ENCODE measurements around the gene SLC25A11. TPM values are rescaled to one million over a fixed set of nuclear protein-coding genes. Genes with fewer than 3 reads are reported as not detected.
A peak's percentile ranks its signal among the peaks of the same experiment; 100 is the strongest.

Gene SLC25A11
- total RNA-seq, 4 donors from 2014 or later = 28.7 to 58.9 (median 46.8) TPM

- ATAC-seq = no peak
- no peaks in the 10 kb centered on the region for H3K9me3 ChIP-seq
- peaks cover 0 to 83% (median 41%) of the 10 kb centered on the region in 3 donors for H3K4me1 ChIP-seq
- H3K36me3 ChIP-seq = peaks cover 0 to 51% of the 10 kb centered on the region in 2 donors
- H3K27me3 ChIP-seq = no peaks in the 10 kb centered on the region
- peak overlapping the region; percentile 10 to 98 (median 97) for H3K27ac ChIP-seq
- peak overlapping the region in 1 of 2 donors; percentile 100 for H3K4me3 ChIP-seq
- WGBS, 2 donors (ENCODE audit: low coverage in 1 of 2) = 22 to 37% methylated on average over 2 to 4 of the region's 4 CpGs
- TF ChIP-seq, protein P1, sequence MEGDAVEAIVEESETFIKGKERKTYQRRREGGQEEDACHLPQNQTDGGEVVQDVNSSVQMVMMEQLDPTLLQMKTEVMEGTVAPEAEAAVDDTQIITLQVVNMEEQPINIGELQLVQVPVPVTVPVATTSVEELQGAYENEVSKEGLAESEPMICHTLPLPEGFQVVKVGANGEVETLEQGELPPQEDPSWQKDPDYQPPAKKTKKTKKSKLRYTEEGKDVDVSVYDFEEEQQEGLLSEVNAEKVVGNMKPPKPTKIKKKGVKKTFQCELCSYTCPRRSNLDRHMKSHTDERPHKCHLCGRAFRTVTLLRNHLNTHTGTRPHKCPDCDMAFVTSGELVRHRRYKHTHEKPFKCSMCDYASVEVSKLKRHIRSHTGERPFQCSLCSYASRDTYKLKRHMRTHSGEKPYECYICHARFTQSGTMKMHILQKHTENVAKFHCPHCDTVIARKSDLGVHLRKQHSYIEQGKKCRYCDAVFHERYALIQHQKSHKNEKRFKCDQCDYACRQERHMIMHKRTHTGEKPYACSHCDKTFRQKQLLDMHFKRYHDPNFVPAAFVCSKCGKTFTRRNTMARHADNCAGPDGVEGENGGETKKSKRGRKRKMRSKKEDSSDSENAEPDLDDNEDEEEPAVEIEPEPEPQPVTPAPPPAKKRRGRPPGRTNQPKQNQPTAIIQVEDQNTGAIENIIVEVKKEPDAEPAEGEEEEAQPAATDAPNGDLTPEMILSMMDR (IDR thresholded peaks at IDR 0.05) = no peak
- TF ChIP-seq EP300 (IDR thresholded peaks at IDR 0.05) (no peak), POLR2AphosphoS5 (IDR thresholded peaks at IDR 0.05) (no peak), POLR2A (IDR thresholded peaks at IDR 0.05) (no peak)
Measured at GRCh38 chr17:4945944-4946280, 6.1 kb upstream of the SLC25A11 start.

GRCh38 chr17:4945176-4945943 lies 5.5 kb upstream of the SLC25A11 start:
- H3K27ac ChIP-seq = peak overlapping the region; percentile 63 to 98 (median 97)
- H3K36me3 ChIP-seq = peaks cover 0 to 51% of the 10 kb centered on the region in 2 donors
- peaks cover 0 to 82% (median 36%) of the 10 kb centered on the region in 3 donors for H3K4me1 ChIP-seq
- ATAC-seq = peak; percentile 37
- 9 to 33% methylated on average over 4 to 5 of the region's 7 CpGs for WGBS, 2 donors (ENCODE audit: low coverage in 1 of 2)
- TF ChIP-seq POLR2A (IDR thresholded peaks at IDR 0.05) (no peak), POLR2AphosphoS5 (IDR thresholded peaks at IDR 0.05) (peak; percentile 80)
- no peaks in the 10 kb centered on the region for H3K27me3 ChIP-seq
- H3K9me3 ChIP-seq = no peaks in the 10 kb centered on the region
- H3K4me3 ChIP-seq = peak overlapping the region in 1 of 2 donors; percentile 100

DNA sequence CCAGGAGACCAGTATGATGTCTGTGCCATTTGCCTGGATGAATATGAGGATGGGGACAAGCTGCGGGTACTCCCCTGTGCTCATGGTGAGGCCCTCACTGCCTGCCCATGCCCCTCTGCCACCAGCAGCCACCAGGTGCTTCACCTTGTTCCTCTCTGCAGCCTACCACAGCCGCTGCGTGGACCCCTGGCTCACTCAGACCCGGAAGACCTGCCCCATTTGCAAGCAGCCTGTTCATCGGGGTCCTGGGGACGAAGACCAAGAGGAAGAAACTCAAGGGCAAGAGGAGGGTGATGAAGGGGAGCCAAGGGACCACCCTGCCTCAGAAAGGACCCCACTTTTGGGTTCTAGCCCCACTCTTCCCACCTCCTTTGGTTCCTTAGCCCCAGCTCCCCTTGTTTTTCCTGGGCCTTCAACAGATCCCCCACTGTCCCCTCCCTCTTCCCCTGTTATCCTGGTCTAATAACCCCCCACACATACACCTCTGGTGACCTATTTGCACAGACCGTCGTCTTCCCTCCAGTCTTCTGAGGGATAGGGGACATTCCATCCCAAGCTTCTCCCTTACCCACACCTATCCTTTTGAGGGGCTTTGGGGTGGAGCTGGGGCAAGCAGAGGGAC lies 4.8 kb upstream of the SLC25A11 start:
- TF ChIP-seq POLR2AphosphoS5 (IDR thresholded peaks at IDR 0.05) = no peak
- no peak for TF ChIP-seq POLR2A (IDR thresholded peaks at IDR 0.05)
- TF ChIP-seq, protein P1 (IDR thresholded peaks at IDR 0.05) = no peak
- TF ChIP-seq EP300 (IDR thresholded peaks at IDR 0.05) = no peak
- no peak for ATAC-seq
- H3K9me3 ChIP-seq = no peaks in the 10 kb centered on the region
- no peaks in the 10 kb centered on the region for H3K27me3 ChIP-seq
- peak overlapping the region; percentile 63 to 98 (median 97) for H3K27ac ChIP-seq
- WGBS, 2 donors (ENCODE audit: low coverage in 1 of 2) = 18 to 43% methylated on average over 2 to 5 of the region's 8 CpGs
- peaks cover 0 to 51% of the 10 kb centered on the region in 2 donors for H3K36me3 ChIP-seq
- H3K4me1 ChIP-seq = peaks cover 0 to 75% (median 33%) of the 10 kb centered on the region in 3 donors
- H3K4me3 ChIP-seq = no peak overlapping the region

DNA sequence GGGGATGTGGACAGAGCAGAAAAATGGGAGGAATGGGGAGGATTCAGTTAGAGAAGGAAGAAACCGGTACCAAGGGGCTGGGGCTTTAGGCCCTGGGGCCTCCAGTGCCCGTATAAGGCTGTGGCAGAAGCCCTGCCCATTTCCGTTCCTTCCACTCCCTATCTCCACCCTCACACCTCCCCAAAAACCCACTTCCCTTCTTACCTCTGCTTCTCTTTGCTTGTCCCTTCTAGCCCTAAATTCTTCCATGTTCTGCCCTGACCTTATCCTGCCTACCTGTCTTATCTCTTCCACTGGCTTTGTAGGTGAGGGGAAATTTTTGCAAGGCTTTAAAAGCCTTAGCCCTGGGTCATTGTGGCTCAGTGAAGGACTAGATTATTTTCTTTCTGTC lies 4.3 kb upstream of the SLC25A11 start:
- Histone ChIP-seq H3K9me3 (no peaks in the 10 kb centered on the region), H3K27me3 (no peaks in the 10 kb centered on the region), H3K36me3 (peaks cover 0 to 51% of the 10 kb centered on the region in 2 donors), H3K4me1 (peaks cover 0 to 74% (median 35%) of the 10 kb centered on the region in 3 donors), H3K4me3 (no peak overlapping the region), H3K27ac (peak overlapping the region in 3 of 4 donors; percentile 96 to 98 (median 98))
- TF ChIP-seq POLR2A (IDR thresholded peaks at IDR 0.05) (no peak), EP300 (IDR thresholded peaks at IDR 0.05) (no peak), POLR2AphosphoS5 (IDR thresholded peaks at IDR 0.05) (no peak)
- TF ChIP-seq, protein P1 (IDR thresholded peaks at IDR 0.05) = no peak
- WGBS, 2 donors (ENCODE audit: low coverage in 1 of 2) = 24 to 31% methylated on average over 3 of the region's 3 CpGs
- no peak for ATAC-seq

- ATAC-seq = no peak
- peaks cover 0 to 84% (median 47%) of the 10 kb centered on the region in 3 donors for H3K4me1 ChIP-seq
- H3K36me3 ChIP-seq = peaks cover 0 to 59% of the 10 kb centered on the region in 2 donors
- H3K9me3 ChIP-seq = no peaks in the 10 kb centered on the region
- 66 to 69% methylated on average over 7 to 9 of the region's 13 CpGs for WGBS, 2 donors (ENCODE audit: low coverage in 1 of 2)
- H3K27me3 ChIP-seq = no peaks in the 10 kb centered on the region
- TF ChIP-seq EP300 (IDR thresholded peaks at IDR 0.05) (no peak), POLR2AphosphoS5 (IDR thresholded peaks at IDR 0.05) (no peak)
- TF ChIP-seq, protein P1 (IDR thresholded peaks at IDR 0.05) = no peak
- H3K4me3 ChIP-seq = no peak overlapping the region
- peak overlapping the region in 3 of 4 donors; percentile 39 to 98 (median 96) for H3K27ac ChIP-seq
Measured at GRCh38 chr17:4942760-4943508, 3.1 kb upstream of the SLC25A11 start.

Measured in gastroesophageal sphincter (tissue), 4 donors.